ENCODE data around the gene F2RL1.
A peak's percentile ranks its signal among the peaks of the same experiment; 100 is the strongest.

F2RL1 gene

DNA sequence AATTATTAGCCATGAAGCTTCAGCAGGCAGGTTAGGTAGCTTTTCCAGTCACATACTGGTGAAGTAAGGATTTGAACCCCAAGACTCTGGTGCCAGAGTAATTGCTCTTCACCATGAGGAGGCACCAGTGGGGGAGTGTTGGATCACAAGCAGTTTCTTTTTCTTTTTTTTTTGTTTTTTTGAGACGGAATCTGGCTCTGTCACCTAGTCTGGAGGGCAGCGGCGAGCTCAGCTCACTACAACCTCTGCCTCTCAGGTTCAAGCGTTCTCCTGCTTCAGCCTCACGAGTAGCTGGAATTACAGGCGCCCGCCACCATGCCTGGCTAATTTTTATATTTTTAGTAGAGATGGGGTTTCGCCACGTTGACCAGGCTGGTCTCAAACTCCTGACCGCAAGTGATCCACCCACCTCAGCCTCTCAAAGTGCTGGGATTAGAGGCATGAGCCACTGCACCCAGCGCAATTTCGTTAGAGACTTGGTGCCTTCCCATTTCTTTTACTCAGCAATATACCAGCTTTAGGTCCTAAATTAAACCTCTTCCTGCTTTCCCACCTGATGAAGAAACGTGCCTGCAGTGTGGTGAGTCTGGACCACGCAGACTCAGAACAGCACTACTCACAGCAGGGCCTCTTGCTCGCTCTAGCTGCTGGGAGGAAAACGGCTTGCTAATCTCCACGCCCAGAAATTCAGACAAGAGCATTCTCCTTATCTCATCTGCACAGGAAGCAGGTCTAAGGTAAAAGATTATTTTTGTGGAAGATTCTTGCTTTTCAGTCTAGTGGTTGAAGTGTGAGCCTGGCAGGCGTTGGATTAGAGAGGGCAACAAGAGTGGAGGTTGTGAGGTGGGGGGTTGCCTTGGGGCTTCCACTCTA, 30.8 kb downstream of the F2RL1 start, which contains the start of gene S100Z:
Gene S100Z (plus strand): TSS at position 596 of the 873 bp plus-strand sequence. CDS start 25,346 bp downstream, outside the sequence.
- H3K27ac ChIP-seq (replicated peaks) = peak within 1 kb of the TSS; percentile 67
- TF ChIP-seq, protein P1, sequence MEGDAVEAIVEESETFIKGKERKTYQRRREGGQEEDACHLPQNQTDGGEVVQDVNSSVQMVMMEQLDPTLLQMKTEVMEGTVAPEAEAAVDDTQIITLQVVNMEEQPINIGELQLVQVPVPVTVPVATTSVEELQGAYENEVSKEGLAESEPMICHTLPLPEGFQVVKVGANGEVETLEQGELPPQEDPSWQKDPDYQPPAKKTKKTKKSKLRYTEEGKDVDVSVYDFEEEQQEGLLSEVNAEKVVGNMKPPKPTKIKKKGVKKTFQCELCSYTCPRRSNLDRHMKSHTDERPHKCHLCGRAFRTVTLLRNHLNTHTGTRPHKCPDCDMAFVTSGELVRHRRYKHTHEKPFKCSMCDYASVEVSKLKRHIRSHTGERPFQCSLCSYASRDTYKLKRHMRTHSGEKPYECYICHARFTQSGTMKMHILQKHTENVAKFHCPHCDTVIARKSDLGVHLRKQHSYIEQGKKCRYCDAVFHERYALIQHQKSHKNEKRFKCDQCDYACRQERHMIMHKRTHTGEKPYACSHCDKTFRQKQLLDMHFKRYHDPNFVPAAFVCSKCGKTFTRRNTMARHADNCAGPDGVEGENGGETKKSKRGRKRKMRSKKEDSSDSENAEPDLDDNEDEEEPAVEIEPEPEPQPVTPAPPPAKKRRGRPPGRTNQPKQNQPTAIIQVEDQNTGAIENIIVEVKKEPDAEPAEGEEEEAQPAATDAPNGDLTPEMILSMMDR (IDR thresholded peaks at IDR 0.05; ENCODE audit: insufficient read depth, low read length) = no peak
- TF ChIP-seq POLR2AphosphoS5 (IDR thresholded peaks at IDR 0.05; ENCODE audit: low read depth) (no peak), GABPA (IDR thresholded peaks at IDR 0.05; ENCODE audit: low read depth) (no peak), SPI1 (IDR thresholded peaks at IDR 0.05; ENCODE audit: borderline replicate concordance, low read depth) (no peak)
- TF ChIP-seq, protein P2, sequence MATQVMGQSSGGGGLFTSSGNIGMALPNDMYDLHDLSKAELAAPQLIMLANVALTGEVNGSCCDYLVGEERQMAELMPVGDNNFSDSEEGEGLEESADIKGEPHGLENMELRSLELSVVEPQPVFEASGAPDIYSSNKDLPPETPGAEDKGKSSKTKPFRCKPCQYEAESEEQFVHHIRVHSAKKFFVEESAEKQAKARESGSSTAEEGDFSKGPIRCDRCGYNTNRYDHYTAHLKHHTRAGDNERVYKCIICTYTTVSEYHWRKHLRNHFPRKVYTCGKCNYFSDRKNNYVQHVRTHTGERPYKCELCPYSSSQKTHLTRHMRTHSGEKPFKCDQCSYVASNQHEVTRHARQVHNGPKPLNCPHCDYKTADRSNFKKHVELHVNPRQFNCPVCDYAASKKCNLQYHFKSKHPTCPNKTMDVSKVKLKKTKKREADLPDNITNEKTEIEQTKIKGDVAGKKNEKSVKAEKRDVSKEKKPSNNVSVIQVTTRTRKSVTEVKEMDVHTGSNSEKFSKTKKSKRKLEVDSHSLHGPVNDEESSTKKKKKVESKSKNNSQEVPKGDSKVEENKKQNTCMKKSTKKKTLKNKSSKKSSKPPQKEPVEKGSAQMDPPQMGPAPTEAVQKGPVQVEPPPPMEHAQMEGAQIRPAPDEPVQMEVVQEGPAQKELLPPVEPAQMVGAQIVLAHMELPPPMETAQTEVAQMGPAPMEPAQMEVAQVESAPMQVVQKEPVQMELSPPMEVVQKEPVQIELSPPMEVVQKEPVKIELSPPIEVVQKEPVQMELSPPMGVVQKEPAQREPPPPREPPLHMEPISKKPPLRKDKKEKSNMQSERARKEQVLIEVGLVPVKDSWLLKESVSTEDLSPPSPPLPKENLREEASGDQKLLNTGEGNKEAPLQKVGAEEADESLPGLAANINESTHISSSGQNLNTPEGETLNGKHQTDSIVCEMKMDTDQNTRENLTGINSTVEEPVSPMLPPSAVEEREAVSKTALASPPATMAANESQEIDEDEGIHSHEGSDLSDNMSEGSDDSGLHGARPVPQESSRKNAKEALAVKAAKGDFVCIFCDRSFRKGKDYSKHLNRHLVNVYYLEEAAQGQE (IDR thresholded peaks at IDR 0.05; ENCODE audit: insufficient replicate concordance, low read depth) = no peak
- H3K4me3 ChIP-seq (replicated peaks; ENCODE audit: insufficient read depth, low read length) = no peak within 1 kb of the TSS

GRCh38 chr5:76850543-76851145, 31.8 kb downstream of the F2RL1 start:
- no peak for TF ChIP-seq SPI1 (IDR thresholded peaks at IDR 0.05; ENCODE audit: borderline replicate concordance, low read depth)
- TF ChIP-seq, protein P2 (IDR thresholded peaks at IDR 0.05; ENCODE audit: insufficient replicate concordance, low read depth) = no peak
- TF ChIP-seq, protein P1 (IDR thresholded peaks at IDR 0.05; ENCODE audit: insufficient read depth, low read length) = no peak
- TF ChIP-seq POLR2AphosphoS5 (IDR thresholded peaks at IDR 0.05; ENCODE audit: low read depth) = no peak
- no peak for TF ChIP-seq GABPA (IDR thresholded peaks at IDR 0.05; ENCODE audit: low read depth)
- DNase-seq (ENCODE audit: low read depth in 1 of 2, low spot score in 1 of 2) = no peak
- no peak overlapping the region for H3K4me3 ChIP-seq (replicated peaks; ENCODE audit: insufficient read depth, low read length)

More for the DNA sequence above, 30.8 kb downstream of the F2RL1 start, which contains the start of gene S100Z:
- peak in 1 of 2 experiments; percentile 64 for DNase-seq (ENCODE audit: low read depth in 1 of 2, low spot score in 1 of 2)
- H3K27me3 ChIP-seq (ENCODE audit: insufficient read depth, poor library complexity, severe bottlenecking) = no peaks in the 10 kb centered on the region

GRCh38 chr5:76851728-76852369, 33.0 kb downstream of the F2RL1 start:
- no peak overlapping the region for H3K4me3 ChIP-seq (replicated peaks; ENCODE audit: insufficient read depth, low read length)
- TF ChIP-seq POLR2AphosphoS5 (IDR thresholded peaks at IDR 0.05; ENCODE audit: low read depth) (no peak), SPI1 (IDR thresholded peaks at IDR 0.05; ENCODE audit: borderline replicate concordance, low read depth) (peak; percentile 74; the same call in 1 of the 2 replicates)
- TF ChIP-seq, protein P1 (IDR thresholded peaks at IDR 0.05; ENCODE audit: insufficient read depth, low read length) = no peak
- H3K27me3 ChIP-seq (ENCODE audit: insufficient read depth, poor library complexity, severe bottlenecking) = no peaks in the 10 kb centered on the region
- peak in 1 of 2 experiments; percentile 10 for DNase-seq (ENCODE audit: low read depth in 1 of 2, low spot score in 1 of 2)
- H3K27ac ChIP-seq (replicated peaks) = peak overlapping the region; percentile 60

More at GRCh38 chr5:76850543-76851145, 31.8 kb downstream of the F2RL1 start:
- peak overlapping the region; percentile 67 for H3K27ac ChIP-seq (replicated peaks)
- no peaks in the 10 kb centered on the region for H3K27me3 ChIP-seq (ENCODE audit: insufficient read depth, poor library complexity, severe bottlenecking)

Measured in HL-60 (cell line).